WTC11 (cell line): ENCODE data around the gene NECAB2. TPM values are rescaled to one million over a fixed set of nuclear protein-coding genes. Genes with fewer than 3 reads are reported as not detected.
A peak's percentile ranks its signal among the peaks of the same experiment; 100 is the strongest.

Experiments used
- ATAC-seq: fragments of 200-7000 bp; cut with Tn5 transposase; 2 replicates; pipeline ENCODE4 v1.10.0; 2021; ENCODE audit warnings: mild to moderate bottlenecking, moderate library complexity
- CTCF ChIA-PET: fragments of 300-600 bp; sonication (Branson Sonifier 250); formaldehyde crosslinking; loops from one replicate; lab custom pipeline; 2021; ENCODE audit warnings: antibody characterized with exemption; lab: Charles Lee
- POLR2A ChIA-PET: fragments of 350-600 bp; sonication (Branson Sonifier 250); formaldehyde crosslinking; loops from one replicate; lab custom pipeline; 2021; ENCODE audit warnings: antibody characterized with exemption; lab: Charles Lee
- DNase-seq: peaks from one replicate; pipeline ENCODE4 v3.0.0; 2021; ENCODE audit warnings: low spot score
- H3K27ac Mint-ChIP-seq: 2 replicates; pipeline ENCODE4 v1.8.0; 2021; ENCODE audit warnings: mixed read lengths
- H3K27me3 Mint-ChIP-seq: 2 replicates; pipeline ENCODE4 v1.8.0; 2021; ENCODE audit warnings: low read depth, mild to moderate bottlenecking, moderate library complexity, mixed read lengths
- H3K36me3 Mint-ChIP-seq: 2 replicates; pipeline ENCODE4 v1.8.0; 2021; ENCODE audit warnings: mixed read lengths
- H3K4me1 Mint-ChIP-seq: 2 replicates; pipeline ENCODE4 v1.8.0; 2022; ENCODE audit warnings: mixed read lengths
- H3K4me3 Mint-ChIP-seq: 2 replicates; pipeline ENCODE4 v1.8.0; 2021; ENCODE audit warnings: mild to moderate bottlenecking, moderate library complexity, mixed read lengths
- H3K9me3 Mint-ChIP-seq: 2 replicates; pipeline ENCODE4 v1.8.0; 2021; ENCODE audit warnings: mixed read lengths
- ATF3 ChIP-seq: sonication (generic); formaldehyde crosslinking; conservative IDR thresholded peaks from 2 replicates; pipeline ENCODE4 v1.8.1; 2022; ENCODE audit warnings: mild to moderate bottlenecking, missing genetic modification reagents
- ATF6 ChIP-seq: sonication (generic); formaldehyde crosslinking; IDR thresholded peaks from 2 replicates; pipeline ENCODE4 v1.8.1; 2023; ENCODE audit warnings: mild to moderate bottlenecking, missing genetic modification reagents
- CBFB ChIP-seq: sonication (generic); formaldehyde crosslinking; IDR thresholded peaks from 2 replicates; pipeline ENCODE4 v1.8.1; 2022; ENCODE audit warnings: mild to moderate bottlenecking, low read depth, missing genetic modification reagents
- ERG ChIP-seq: fragments of 250-450 bp; sonication (Bioruptor Pico); IDR thresholded peaks from 2 replicates; pipeline ENCODE4 v1.8.0; 2021; ENCODE audit warnings: mild to moderate bottlenecking
- GTF2I ChIP-seq: fragments of 250-450 bp; sonication (Bioruptor Pico); conservative IDR thresholded peaks from 2 replicates; pipeline ENCODE4 v1.4.0; 2021; ENCODE audit warnings: mild to moderate bottlenecking
- NFE2L1 ChIP-seq: sonication (generic); formaldehyde crosslinking; IDR thresholded peaks from 2 replicates; pipeline ENCODE4 v1.8.1; 2023; ENCODE audit warnings: missing genetic modification reagents
- SMAD3 ChIP-seq: sonication (generic); formaldehyde crosslinking; IDR thresholded peaks from 2 replicates; pipeline ENCODE4 v1.8.0; 2022; ENCODE audit warnings: missing genetic modification reagents, mild to moderate bottlenecking, borderline replicate concordance
- SMAD4 ChIP-seq: sonication (generic); formaldehyde crosslinking; IDR thresholded peaks from 2 replicates; pipeline ENCODE4 v1.8.0; 2022; ENCODE audit warnings: mild to moderate bottlenecking, missing genetic modification reagents
- ZNF416 ChIP-seq: fragments of 250-450 bp; sonication (Bioruptor Pico); IDR thresholded peaks from 2 replicates; pipeline ENCODE4 v1.9.0; 2021; ENCODE audit warnings: mild to moderate bottlenecking, inconsistent platforms
- ZSCAN18 ChIP-seq: fragments of 250-450 bp; sonication (Bioruptor Pico); IDR thresholded peaks from 2 replicates; pipeline ENCODE4 v2.1.2; 2022; ENCODE audit warnings: mild to moderate bottlenecking, moderate library complexity
- total RNA-seq: library from RNA; stranded (reverse); gene quantifications from 3 replicates; pipeline ENCODE4 v1.2.3, GENCODE V29; 2021
- TF ChIP-seq, protein P1 (sequence below): sonication (generic); formaldehyde crosslinking; conservative IDR thresholded peaks from 2 replicates; pipeline ENCODE4 v1.8.1; 2023; ENCODE audit warnings: mild to moderate bottlenecking, low read depth, missing genetic modification reagents, moderate library complexity
- TF ChIP-seq, protein P2 (sequence below): sonication (generic); formaldehyde crosslinking; IDR thresholded peaks from 2 replicates; pipeline ENCODE4 v1.8.1; 2023; ENCODE audit warnings: mild to moderate bottlenecking, missing genetic modification reagents
- TF ChIP-seq, protein P3 (sequence below): sonication (generic); formaldehyde crosslinking; IDR thresholded peaks from 2 replicates; pipeline ENCODE4 v1.8.0; 2023; ENCODE audit warnings: missing genetic modification reagents

The NECAB2 gene
- total RNA-seq, 1 experiment from 2014 or later: 2.9 TPM

DNA sequence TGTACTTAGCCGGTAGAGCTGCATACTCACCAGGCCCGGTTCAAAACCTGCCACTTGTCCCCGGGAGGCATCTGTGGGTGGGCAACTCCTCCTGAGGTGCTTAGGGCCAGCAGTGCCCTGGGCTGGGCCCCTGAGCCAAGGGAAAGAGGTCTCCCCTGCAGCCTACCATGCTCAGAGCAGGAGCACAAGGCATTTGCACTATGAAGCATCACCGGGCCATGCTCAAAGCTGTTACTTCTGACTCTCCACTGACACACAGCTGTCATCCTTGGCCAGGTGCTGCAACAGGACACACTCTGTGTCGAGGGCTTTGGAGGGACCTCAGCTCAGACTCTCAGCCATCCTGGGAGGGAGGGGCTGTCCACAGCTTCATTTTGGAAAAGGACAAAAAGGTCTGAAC is 37.3 kb downstream of the NECAB2 start (continued):
- TF ChIP-seq, protein P1, sequence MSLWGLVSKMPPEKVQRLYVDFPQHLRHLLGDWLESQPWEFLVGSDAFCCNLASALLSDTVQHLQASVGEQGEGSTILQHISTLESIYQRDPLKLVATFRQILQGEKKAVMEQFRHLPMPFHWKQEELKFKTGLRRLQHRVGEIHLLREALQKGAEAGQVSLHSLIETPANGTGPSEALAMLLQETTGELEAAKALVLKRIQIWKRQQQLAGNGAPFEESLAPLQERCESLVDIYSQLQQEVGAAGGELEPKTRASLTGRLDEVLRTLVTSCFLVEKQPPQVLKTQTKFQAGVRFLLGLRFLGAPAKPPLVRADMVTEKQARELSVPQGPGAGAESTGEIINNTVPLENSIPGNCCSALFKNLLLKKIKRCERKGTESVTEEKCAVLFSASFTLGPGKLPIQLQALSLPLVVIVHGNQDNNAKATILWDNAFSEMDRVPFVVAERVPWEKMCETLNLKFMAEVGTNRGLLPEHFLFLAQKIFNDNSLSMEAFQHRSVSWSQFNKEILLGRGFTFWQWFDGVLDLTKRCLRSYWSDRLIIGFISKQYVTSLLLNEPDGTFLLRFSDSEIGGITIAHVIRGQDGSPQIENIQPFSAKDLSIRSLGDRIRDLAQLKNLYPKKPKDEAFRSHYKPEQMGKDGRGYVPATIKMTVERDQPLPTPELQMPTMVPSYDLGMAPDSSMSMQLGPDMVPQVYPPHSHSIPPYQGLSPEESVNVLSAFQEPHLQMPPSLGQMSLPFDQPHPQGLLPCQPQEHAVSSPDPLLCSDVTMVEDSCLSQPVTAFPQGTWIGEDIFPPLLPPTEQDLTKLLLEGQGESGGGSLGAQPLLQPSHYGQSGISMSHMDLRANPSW (CRISPR knock-in tag): no peak
- no peak for TF ChIP-seq ERG (CRISPR knock-in tag)
- TF ChIP-seq SMAD4: no peak
- no peak for TF ChIP-seq ZSCAN18 (CRISPR knock-in tag)
- no peak for TF ChIP-seq SMAD3 (CRISPR knock-in tag)
- TF ChIP-seq, protein P2, sequence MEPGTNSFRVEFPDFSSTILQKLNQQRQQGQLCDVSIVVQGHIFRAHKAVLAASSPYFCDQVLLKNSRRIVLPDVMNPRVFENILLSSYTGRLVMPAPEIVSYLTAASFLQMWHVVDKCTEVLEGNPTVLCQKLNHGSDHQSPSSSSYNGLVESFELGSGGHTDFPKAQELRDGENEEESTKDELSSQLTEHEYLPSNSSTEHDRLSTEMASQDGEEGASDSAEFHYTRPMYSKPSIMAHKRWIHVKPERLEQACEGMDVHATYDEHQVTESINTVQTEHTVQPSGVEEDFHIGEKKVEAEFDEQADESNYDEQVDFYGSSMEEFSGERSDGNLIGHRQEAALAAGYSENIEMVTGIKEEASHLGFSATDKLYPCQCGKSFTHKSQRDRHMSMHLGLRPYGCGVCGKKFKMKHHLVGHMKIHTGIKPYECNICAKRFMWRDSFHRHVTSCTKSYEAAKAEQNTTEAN (CRISPR knock-in tag): no peak
- no peak for TF ChIP-seq GTF2I (CRISPR knock-in tag)
- TF ChIP-seq, all 79 proteins: peak for 0

GRCh38 chr16:84007520-84007919 is 39.5 kb downstream of the NECAB2 start:
- H3K9me3 Mint-ChIP-seq: peaks cover 5% of the 10 kb centered on the region
- H3K27me3 Mint-ChIP-seq: no peaks in the 10 kb centered on the region; the same call in 1 of the 2 replicates
- no peak overlapping the region for H3K4me3 Mint-ChIP-seq
- DNase-seq (no peak), ATAC-seq (no peak)
- TF ChIP-seq ATF3 (CRISPR knock-in tag) (no peak), GTF2I (CRISPR knock-in tag) (0 out of 2 replicates have a peak, but pooled peaks have one; percentile 9)
- no peaks in the 10 kb centered on the region for H3K36me3 Mint-ChIP-seq
- POLR2A ChIA-PET: interaction anchor here (0.7 kb wide), 1 partner anchor 12 kb away, joined by 3 read pairs; no protein-coding TSS in a partner anchor
- no peak overlapping the region for H3K27ac Mint-ChIP-seq
- CTCF ChIA-PET: interaction anchor here (0.8 kb wide), 1 partner anchor 13 kb away, joined by 3 read pairs; no protein-coding TSS in a partner anchor
- H3K4me1 Mint-ChIP-seq: no peaks in the 10 kb centered on the region

DNA sequence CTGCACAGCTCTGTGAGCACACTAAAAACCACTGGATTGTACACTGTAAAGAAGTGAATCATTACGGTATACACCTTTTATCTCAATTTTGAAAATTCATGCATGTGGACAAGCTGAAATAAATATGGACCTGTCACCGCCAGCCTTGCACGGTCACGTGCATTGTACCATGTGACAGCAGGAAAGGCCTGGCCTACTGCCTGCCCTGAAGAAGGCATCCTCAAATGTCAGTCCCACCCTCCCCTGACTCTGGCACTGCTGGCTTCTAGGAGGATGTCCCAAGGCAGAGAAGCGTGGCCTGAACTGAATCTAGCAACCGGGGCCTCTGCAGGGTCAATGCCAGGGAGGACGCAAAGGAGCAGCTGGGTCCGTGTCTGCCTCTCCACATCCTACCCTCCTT is 39.9 kb downstream of the NECAB2 start:
- Mint-ChIP-seq H3K36me3 (no peaks in the 10 kb centered on the region), H3K27ac (no peak overlapping the region), H3K4me3 (no peak overlapping the region), H3K9me3 (peaks cover 5% of the 10 kb centered on the region), H3K27me3 (no peaks in the 10 kb centered on the region; the same call in 1 of the 2 replicates), H3K4me1 (no peaks in the 10 kb centered on the region)
- POLR2A ChIA-PET: no interaction called here
- ATAC-seq (no peak), DNase-seq (no peak)
- CTCF ChIA-PET: interaction anchor here (1.0 kb wide), 1 partner anchor 51 kb away, joined by 5 read pairs; no protein-coding TSS in a partner anchor
- TF ChIP-seq ATF6 (CRISPR knock-in tag) (no peak), NFE2L1 (CRISPR knock-in tag) (no peak), GTF2I (CRISPR knock-in tag) (no peak), SMAD3 (CRISPR knock-in tag) (no peak), CBFB (CRISPR knock-in tag) (no peak), ZNF416 (CRISPR knock-in tag) (no peak)
- TF ChIP-seq, protein P3, sequence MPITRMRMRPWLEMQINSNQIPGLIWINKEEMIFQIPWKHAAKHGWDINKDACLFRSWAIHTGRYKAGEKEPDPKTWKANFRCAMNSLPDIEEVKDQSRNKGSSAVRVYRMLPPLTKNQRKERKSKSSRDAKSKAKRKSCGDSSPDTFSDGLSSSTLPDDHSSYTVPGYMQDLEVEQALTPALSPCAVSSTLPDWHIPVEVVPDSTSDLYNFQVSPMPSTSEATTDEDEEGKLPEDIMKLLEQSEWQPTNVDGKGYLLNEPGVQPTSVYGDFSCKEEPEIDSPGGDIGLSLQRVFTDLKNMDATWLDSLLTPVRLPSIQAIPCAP: no peak
